HepG2 (cell line): ENCODE data around the gene VEPH1. TPM values are rescaled to one million over a fixed set of nuclear protein-coding genes. Genes with fewer than 3 reads are reported as not detected.

ENCODE experiments used
- ATAC-seq: fragments of 200-7000 bp; cut with Tn5 transposase; 3 replicates; pipeline ENCODE4 v1.9.1; 2020; ENCODE audit warnings: mild to moderate bottlenecking, moderate library complexity
- BruUV-seq: library from RNA; stranded (reverse); fragments of 400-500 nt; replicated peaks from 2 replicates; lab custom pipeline; 2021; lab: Mats Ljungman, UMichigan
- CTCF ChIA-PET: fragments of 300-600 bp; formaldehyde crosslinking; extraction: SDS; loops from one replicate; lab custom pipeline; 2021; ENCODE audit warnings: low total read pairs, inconsistent platforms, low intra/inter-chr PET ratio; lab: Yijun Ruan, JAX
- POLR2A ChIA-PET: fragments of 350-600 bp; sonication (Branson Sonifier 250); formaldehyde crosslinking; loops from one replicate; lab custom pipeline; 2020; ENCODE audit warnings: antibody characterized with exemption, inconsistent platforms; lab: Yijun Ruan, JAX
- DNase-seq: peaks from one replicate; pipeline ENCODE4 v3.0.0-alpha.2; 2015; ENCODE audit warnings: low spot score
- FAIRE-seq: peaks from 3 replicates; lab custom pipeline; 2011; peaks lifted over from hg19 to GRCh38; lab: Jason Lieb, UNC
- H2AFZ ChIP-seq: one replicate; pipeline ENCODE4 v1.6.1; 2011; ENCODE audit warnings: low read length, inconsistent platforms
- H3K27ac ChIP-seq: fragments of 300-600 bp; 3 replicates; pipeline ENCODE4 v1.8.0; 2011; ENCODE audit warnings: mixed run types, mild to moderate bottlenecking, mixed read lengths, low read length, inconsistent platforms; ENCODE audit not compliant: insufficient read depth; ENCODE audit errors: extremely low read length
- H3K27me3 ChIP-seq, 2 experiments: fragments of 200-600 bp in 1 of 2; 2 replicates in 1 of 2; 3 replicates in 1 of 2; pipeline versions ENCODE4 v1.6.0 to v1.8.0; 2011; ENCODE audit warnings: low read length in 2 of 2, mild to moderate bottlenecking in 2 of 2, moderate library complexity in 2 of 2, inconsistent platforms in 1 of 2; ENCODE audit not compliant: insufficient read depth in 2 of 2, control insufficient read depth in 1 of 2
- H3K36me3 ChIP-seq, 2 experiments: fragments of 200-600 bp in 1 of 2; replicated peaks in 1 of 2; 2 replicates in 1 of 2; 3 replicates in 1 of 2; pipeline versions ENCODE4 v1.5.1 to v1.8.0; 2011; ENCODE audit warnings: low read length in 2 of 2, inconsistent platforms in 1 of 2; ENCODE audit not compliant: insufficient read depth in 2 of 2, control insufficient read depth in 1 of 2
- H3K4me1 ChIP-seq: 2 replicates; pipeline ENCODE4 v1.5.1; 2012; ENCODE audit warnings: low read length, inconsistent platforms; ENCODE audit not compliant: insufficient read depth
- H3K4me2 ChIP-seq: 2 replicates; pipeline ENCODE4 v1.6.0; 2011; ENCODE audit warnings: low read depth, low read length, inconsistent platforms
- H3K4me3 ChIP-seq, 3 experiments: fragments of 200-600 bp in 1 of 3; sonication (generic), shearing (Covaris generic) in 1 of 3; replicated peaks in 1 of 3; 2 replicates each; pipeline ENCODE4 v1.5.1; 2011 to 2016; ENCODE audit warnings: low read length in 3 of 3, inconsistent platforms in 2 of 3, low read depth in 2 of 3, mild to moderate bottlenecking in 2 of 3, control low read depth in 1 of 3, mixed read lengths in 1 of 3; ENCODE audit not compliant: insufficient read depth in 1 of 3
- H3K79me2 ChIP-seq: one replicate; pipeline ENCODE4 v1.6.1; 2011; ENCODE audit warnings: low read length, inconsistent platforms; ENCODE audit not compliant: insufficient read depth
- H3K9ac ChIP-seq: 2 replicates; pipeline ENCODE4 v1.6.0; 2011; ENCODE audit warnings: mild to moderate bottlenecking, low read depth, low read length, inconsistent platforms; ENCODE audit not compliant: insufficient read depth
- H3K9me3 ChIP-seq: 2 replicates; pipeline ENCODE4 v1.5.1; 2012; ENCODE audit warnings: mild to moderate bottlenecking, low read length
- H4K20me1 ChIP-seq: 2 replicates; pipeline ENCODE4 v1.6.0; 2011; ENCODE audit warnings: inconsistent platforms, mild to moderate bottlenecking, low read length, moderate library complexity; ENCODE audit not compliant: insufficient read depth
- BCL6 ChIP-seq: IDR thresholded peaks from 2 replicates; pipeline ENCODE4 v1.6.1; 2016; ENCODE audit warnings: missing genetic modification reagents, missing compliant biosample characterization
- DMAP1 ChIP-seq: IDR thresholded peaks from 2 replicates; pipeline ENCODE4 v1.6.1; 2016
- MIXL1 ChIP-seq: IDR thresholded peaks from 2 replicates; pipeline ENCODE4 v1.6.1; 2016
- PHF21A ChIP-seq: sonication (generic); formaldehyde crosslinking; IDR thresholded peaks from 2 replicates; pipeline ENCODE4 v1.5.0; 2020; ENCODE audit warnings: mild to moderate bottlenecking, missing genetic modification reagents
- SRSF1 ChIP-seq: fragments of 200-400 bp; formaldehyde crosslinking; optimal IDR thresholded peaks from 2 replicates; pipeline ENCODE3; 2017; ENCODE audit warnings: mild to moderate bottlenecking, low read depth, low read length, moderate library complexity
- YEATS4 ChIP-seq: sonication (generic); formaldehyde crosslinking; IDR thresholded peaks from 2 replicates; pipeline ENCODE4 v1.4.0; 2020; ENCODE audit warnings: missing genetic modification reagents, borderline replicate concordance
- ZFP1 ChIP-seq: IDR thresholded peaks from 2 replicates; pipeline ENCODE4 v1.6.1; 2016
- ZNF530 ChIP-seq: sonication (generic); formaldehyde crosslinking; IDR thresholded peaks from 2 replicates; pipeline ENCODE4 v1.5.0; 2020; ENCODE audit warnings: low read depth, mild to moderate bottlenecking, missing genetic modification reagents
- ZNF775 ChIP-seq: sonication (generic); formaldehyde crosslinking; IDR thresholded peaks from 2 replicates; pipeline ENCODE4 v1.4.0; 2020; ENCODE audit warnings: missing genetic modification reagents, mild to moderate bottlenecking, moderate library complexity, borderline replicate concordance
- WGBS: methylation state at CpG from one replicate; pipeline ENCODE4 v1.1.6; 2017; ENCODE audit warnings: low lambda C conversion rate; 5-methylcytosine and 5-hydroxymethylcytosine counted together
- in situ Hi-C: cut with HindIII; loops from 2 replicates; pipeline ENCODE4 v1.10.0; 2017; ENCODE audit warnings: low pct_unique_long_range_greater_than_20kb; ENCODE audit not compliant: extremely low pct_ligation_motif_present
- intact Hi-C: fragments of 100-400 bp; cut with micrococcal nuclease; formaldehyde crosslinking; loops from one replicate; pipeline ENCODE4 v1.10.0; 2022; ENCODE audit not compliant: unreplicated experiment
- polyA plus RNA-seq, 8 experiments: library from polyadenylated mRNA; depleted of rRNA in 3 of 8; stranded (reverse) in 7 of 8; unstranded in 1 of 8; fragments of >200 nt; fragmentation: Illumina TruSeq in 4 of 8; extraction: Trizol in 4 of 8; gene quantifications; 2 replicates each; pipeline versions ENCODE4 v1.2.1 to v1.2.3, GENCODE V29; 2011 to 2016; ENCODE audit warnings: low read depth in 4 of 8, missing spikeins in 1 of 8, mixed read lengths in 1 of 8; ENCODE audit not compliant: insufficient read depth in 1 of 8
- total RNA-seq, 5 experiments: library from RNA; depleted of rRNA; stranded (reverse); fragments of >200 nt; fragmentation: Illumina TruSeq; extraction: Trizol; gene quantifications; 2 replicates each; pipeline ENCODE4 v1.2.3, GENCODE V29; 2016; ENCODE audit warnings: low read depth in 1 of 5
- TF ChIP-seq, protein P1 (sequence below): sonication (generic); formaldehyde crosslinking; IDR thresholded peaks from 2 replicates; pipeline ENCODE4 v1.9.0; 2021; ENCODE audit warnings: missing genetic modification reagents, borderline replicate concordance
- TF ChIP-seq, protein P2 (sequence below): fragments of 450-650 bp; IDR thresholded peaks from 2 replicates; pipeline ENCODE4 v1.6.1; 2016
- TF ChIP-seq, protein P3 (sequence below): sonication (generic); formaldehyde crosslinking; IDR thresholded peaks from 2 replicates; pipeline ENCODE4 v1.5.1; 2020; ENCODE audit warnings: missing genetic modification reagents, mild to moderate bottlenecking, borderline replicate concordance
- TF ChIP-seq, protein P4 (sequence below): IDR thresholded peaks from 2 replicates; pipeline ENCODE4 v1.6.1; 2016; ENCODE audit warnings: low read depth, control low read depth

Gene VEPH1
- total and polyA plus RNA-seq, 2 of the 13 experiments (the other 11 are each of a cell fraction or from before 2014, with no cell fraction given), result not detected

DNA sequence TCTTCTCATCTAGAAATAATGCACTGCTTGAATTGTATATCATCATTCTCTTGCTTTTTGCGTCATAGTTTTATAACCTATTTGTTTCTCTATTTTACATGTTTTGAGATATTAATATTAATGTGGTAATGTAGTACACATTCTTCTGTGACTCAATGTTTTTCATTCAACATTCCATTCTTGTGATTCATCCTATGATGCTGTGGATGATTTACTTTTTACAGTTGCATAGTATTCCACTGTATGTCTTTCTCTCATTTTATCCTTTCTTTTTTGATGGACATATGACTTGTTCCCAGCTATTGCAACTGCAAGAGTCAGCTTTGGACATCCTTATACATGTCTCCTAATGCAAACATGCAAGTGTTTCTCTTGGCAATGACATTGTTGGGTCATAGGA lies 20.6 kb upstream of the VEPH1 start:
- Histone ChIP-seq H3K9me3 (no peaks in the 10 kb centered on the region), H3K4me3 (no peak overlapping the region), H3K79me2 (no peaks in the 10 kb centered on the region), H3K27ac (no peak overlapping the region), H3K27me3 (no peaks in the 10 kb centered on the region), H3K4me1 (no peaks in the 10 kb centered on the region), H3K36me3 (no peaks in the 10 kb centered on the region), H3K9ac (no peak overlapping the region), H4K20me1 (no peaks in the 10 kb centered on the region), H3K4me2 (no peak overlapping the region), H2AFZ (no peak overlapping the region)
- ChIA-PET CTCF (no interaction called here), POLR2A (no interaction called here)
- TF ChIP-seq PHF21A (no peak), SRSF1 (no peak), MIXL1 (CRISPR knock-in tag) (no peak), YEATS4 (CRISPR knock-in tag) (no peak), DMAP1 (CRISPR knock-in tag) (no peak), ZNF775 (CRISPR knock-in tag) (no peak), ZNF530 (no peak), BCL6 (CRISPR knock-in tag) (no peak), ZFP1 (CRISPR knock-in tag) (no peak)
- TF ChIP-seq, protein P1, sequence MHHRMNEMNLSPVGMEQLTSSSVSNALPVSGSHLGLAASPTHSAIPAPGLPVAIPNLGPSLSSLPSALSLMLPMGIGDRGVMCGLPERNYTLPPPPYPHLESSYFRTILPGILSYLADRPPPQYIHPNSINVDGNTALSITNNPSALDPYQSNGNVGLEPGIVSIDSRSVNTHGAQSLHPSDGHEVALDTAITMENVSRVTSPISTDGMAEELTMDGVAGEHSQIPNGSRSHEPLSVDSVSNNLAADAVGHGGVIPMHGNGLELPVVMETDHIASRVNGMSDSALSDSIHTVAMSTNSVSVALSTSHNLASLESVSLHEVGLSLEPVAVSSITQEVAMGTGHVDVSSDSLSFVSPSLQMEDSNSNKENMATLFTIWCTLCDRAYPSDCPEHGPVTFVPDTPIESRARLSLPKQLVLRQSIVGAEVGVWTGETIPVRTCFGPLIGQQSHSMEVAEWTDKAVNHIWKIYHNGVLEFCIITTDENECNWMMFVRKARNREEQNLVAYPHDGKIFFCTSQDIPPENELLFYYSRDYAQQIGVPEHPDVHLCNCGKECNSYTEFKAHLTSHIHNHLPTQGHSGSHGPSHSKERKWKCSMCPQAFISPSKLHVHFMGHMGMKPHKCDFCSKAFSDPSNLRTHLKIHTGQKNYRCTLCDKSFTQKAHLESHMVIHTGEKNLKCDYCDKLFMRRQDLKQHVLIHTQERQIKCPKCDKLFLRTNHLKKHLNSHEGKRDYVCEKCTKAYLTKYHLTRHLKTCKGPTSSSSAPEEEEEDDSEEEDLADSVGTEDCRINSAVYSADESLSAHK (CRISPR knock-in tag), result no peak
- TF ChIP-seq, protein P2, sequence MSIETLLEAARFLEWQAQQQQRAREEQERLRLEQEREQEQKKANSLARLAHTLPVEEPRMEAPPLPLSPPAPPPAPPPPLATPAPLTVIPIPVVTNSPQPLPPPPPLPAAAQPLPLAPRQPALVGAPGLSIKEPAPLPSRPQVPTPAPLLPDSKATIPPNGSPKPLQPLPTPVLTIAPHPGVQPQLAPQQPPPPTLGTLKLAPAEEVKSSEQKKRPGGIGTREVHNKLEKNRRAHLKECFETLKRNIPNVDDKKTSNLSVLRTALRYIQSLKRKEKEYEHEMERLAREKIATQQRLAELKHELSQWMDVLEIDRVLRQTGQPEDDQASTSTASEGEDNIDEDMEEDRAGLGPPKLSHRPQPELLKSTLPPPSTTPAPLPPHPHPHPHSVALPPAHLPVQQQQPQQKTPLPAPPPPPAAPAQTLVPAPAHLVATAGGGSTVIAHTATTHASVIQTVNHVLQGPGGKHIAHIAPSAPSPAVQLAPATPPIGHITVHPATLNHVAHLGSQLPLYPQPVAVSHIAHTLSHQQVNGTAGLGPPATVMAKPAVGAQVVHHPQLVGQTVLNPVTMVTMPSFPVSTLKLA, result no peak
- TF ChIP-seq, protein P3, sequence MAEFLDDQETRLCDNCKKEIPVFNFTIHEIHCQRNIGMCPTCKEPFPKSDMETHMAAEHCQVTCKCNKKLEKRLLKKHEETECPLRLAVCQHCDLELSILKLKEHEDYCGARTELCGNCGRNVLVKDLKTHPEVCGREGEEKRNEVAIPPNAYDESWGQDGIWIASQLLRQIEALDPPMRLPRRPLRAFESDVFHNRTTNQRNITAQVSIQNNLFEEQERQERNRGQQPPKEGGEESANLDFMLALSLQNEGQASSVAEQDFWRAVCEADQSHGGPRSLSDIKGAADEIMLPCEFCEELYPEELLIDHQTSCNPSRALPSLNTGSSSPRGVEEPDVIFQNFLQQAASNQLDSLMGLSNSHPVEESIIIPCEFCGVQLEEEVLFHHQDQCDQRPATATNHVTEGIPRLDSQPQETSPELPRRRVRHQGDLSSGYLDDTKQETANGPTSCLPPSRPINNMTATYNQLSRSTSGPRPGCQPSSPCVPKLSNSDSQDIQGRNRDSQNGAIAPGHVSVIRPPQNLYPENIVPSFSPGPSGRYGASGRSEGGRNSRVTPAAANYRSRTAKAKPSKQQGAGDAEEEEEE (CRISPR knock-in tag), result no peak
- TF ChIP-seq, protein P4, sequence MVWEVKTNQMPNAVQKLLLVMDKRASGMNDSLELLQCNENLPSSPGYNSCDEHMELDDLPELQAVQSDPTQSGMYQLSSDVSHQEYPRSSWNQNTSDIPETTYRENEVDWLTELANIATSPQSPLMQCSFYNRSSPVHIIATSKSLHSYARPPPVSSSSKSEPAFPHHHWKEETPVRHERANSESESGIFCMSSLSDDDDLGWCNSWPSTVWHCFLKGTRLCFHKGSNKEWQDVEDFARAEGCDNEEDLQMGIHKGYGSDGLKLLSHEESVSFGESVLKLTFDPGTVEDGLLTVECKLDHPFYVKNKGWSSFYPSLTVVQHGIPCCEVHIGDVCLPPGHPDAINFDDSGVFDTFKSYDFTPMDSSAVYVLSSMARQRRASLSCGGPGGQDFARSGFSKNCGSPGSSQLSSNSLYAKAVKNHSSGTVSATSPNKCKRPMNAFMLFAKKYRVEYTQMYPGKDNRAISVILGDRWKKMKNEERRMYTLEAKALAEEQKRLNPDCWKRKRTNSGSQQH (CRISPR knock-in tag), result no peak
- no peak for FAIRE-seq
- intact Hi-C loops, result no loop called here
- in situ Hi-C loops, result no loop called here
- no TSS peak for BruUV-seq
- ATAC-seq, result no peak
- WGBS, result 37% methylated on average over 1 of the region's 1 CpG
- no peak for DNase-seq
